Liver (tissue), 3 donors: ENCODE measurements around the gene DNTTIP2.

Source experiments
- CTCF ChIP-seq: fragments of 150-350 bp; IDR thresholded peaks from 2 replicates; pipeline ENCODE4 v1.5.1; 2017; ENCODE audit warnings: improper control_type of control experiment, low read depth, low read length; ENCODE audit not compliant: missing input control
- RXRA ChIP-seq, 2 donors: IDR thresholded peaks; 2 replicates each; pipeline ENCODE4 v1.6.1; 2017 to 2018; ENCODE audit warnings: antibody characterized with exemption in 2 of 2, mild to moderate bottlenecking in 1 of 2
- SP1 ChIP-seq: IDR thresholded peaks from 2 replicates; pipeline ENCODE4 v1.6.1; 2018; ENCODE audit warnings: antibody characterized with exemption, mild to moderate bottlenecking
- TAF1 ChIP-seq: conservative IDR thresholded peaks from 2 replicates; pipeline ENCODE4 v1.6.1; 2016; ENCODE audit warnings: antibody characterized with exemption, mild to moderate bottlenecking
- donor health status: healthy.
- donor health status: healthy.

GRCh38 chr1:93848350-93848883 lies 30.6 kb downstream of the DNTTIP2 start:
- TF ChIP-seq TAF1, result no peak
- no peak for TF ChIP-seq CTCF
- no peak for TF ChIP-seq RXRA (IDR thresholded peaks at IDR 0.05)
- TF ChIP-seq SP1, result no peak
